Posterior vena cava (tissue), 2 donors: ENCODE measurements around the gene USP51. TPM values are rescaled to one million over a fixed set of nuclear protein-coding genes. Genes with fewer than 3 reads are reported as not detected.
"Not testable (repeated sequence)": the region's sequence is repeated elsewhere in the genome, so short reads cannot be mapped to it uniquely, and the experiment has no call there.

Experiments
- DNase-seq: peaks from one replicate; pipeline ENCODE4 v3.0.0-alpha.2; 2020; ENCODE audit warnings: low spot score
- intact Hi-C, 2 donors: fragments of 100-400 bp; cut with DNase I; formaldehyde crosslinking; loops; one replicate each; pipeline versions ENCODE4 v1.14.1 to v1.14.2; 2022 to 2023
- long read RNA-seq, 2 donors: library from polyadenylated mRNA; unstranded; transcript quantifications; one replicate each; pipeline ENCODE4 v2.0.0, GENCODE V29; 2020 to 2021
- total RNA-seq, 2 donors: library from RNA; stranded (reverse); fragmentation: NEBNext Ultra II Directional; extraction: Animal tissue kit (Norgen Biotek cat#: 25700); gene quantifications; one replicate each; pipeline ENCODE4 v1.2.1, GENCODE V29; 2021
- donor health status: DM: yes; HTN: yes; CAD: no.
- donor health status: DM: yes; HTN: yes; CAD: no.

USP51 gene
- 1 to 10 TPM; 2.0 to 2.7 TPM for total RNA-seq
- long read RNA-seq, donor 1: 0 reads
- long read RNA-seq, donor 2: 0 reads

DNA sequence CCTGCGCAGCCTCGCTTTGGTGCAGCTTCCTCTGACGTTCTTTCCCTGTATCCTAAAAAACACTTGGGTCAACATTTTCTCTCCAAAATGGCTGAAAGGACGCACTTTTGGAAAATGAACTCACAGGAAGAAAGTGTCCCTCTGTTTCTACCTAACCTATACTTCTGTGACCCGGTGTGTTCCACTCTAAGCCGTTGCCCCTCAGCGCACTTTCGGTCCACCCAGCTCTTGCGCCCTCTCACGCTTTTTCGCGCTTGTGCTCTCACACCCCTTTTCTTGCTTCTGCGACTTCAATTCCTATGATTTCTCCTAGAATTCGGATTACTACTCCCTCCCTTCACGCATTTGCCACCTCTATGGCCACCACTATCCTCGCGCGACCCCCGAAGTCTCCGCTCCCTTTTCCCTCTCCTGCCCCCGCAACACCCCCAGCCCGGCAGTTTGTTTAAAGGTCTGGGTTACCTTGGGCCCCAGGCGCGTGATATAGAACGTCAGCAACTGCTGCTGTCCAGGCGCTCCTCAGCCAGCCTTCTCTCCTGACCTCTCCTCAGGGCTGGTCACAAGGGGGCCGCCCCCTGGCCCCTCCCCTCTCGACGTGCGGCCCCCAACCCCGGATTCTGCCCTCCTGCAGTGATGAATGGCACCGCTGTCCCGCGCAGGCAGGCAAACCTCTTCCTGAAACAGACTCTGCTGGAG, at the start of gene USP51:
TSS of gene USP51 (minus strand) at position 535 of the 696 bp plus-strand sequence. CDS start 909 bp downstream, outside the sequence.
- peak; percentile 85 for DNase-seq
- intact Hi-C loops: no loop called here

DNA sequence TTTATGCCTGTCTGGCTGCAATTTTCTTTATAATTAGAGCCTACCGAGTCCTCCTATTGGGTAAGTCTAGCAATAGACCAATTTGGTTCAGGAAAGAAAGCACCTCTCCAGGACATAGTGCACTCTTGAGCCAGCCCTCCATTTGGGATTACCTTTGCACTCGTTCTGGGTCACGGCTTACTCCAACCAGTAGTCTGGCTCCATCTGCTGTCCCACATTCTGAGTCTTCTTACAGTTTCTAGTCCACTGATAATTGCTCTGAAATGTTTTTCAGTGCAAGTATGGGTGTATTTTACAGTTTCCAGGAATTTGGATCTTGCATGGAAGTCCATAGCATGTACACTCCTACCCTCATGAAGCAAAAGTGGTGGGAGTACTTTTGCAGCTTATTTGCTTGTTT, 34.8 kb upstream of the USP51 start:
- no peak for DNase-seq
- intact Hi-C loops: no loop called here

DNA sequence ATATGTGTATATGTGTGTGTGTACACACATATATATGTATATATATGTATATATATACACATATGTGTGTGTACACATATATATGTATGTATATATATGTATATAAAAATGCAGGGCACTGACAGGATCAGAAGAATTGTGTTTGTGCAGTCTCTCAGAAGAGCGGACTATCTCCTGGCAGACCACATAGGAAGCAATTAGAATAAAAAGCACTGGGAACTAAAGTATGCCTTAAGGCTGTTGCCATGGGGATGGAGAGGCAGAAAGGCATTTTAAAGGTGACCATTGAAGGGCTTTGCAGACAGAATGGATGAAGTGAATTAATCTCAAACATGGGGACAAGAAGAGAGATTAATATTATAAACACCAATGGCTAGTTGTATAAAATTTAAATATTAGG, 33.7 kb upstream of the USP51 start:
- intact Hi-C loops: no loop called here
- DNase-seq: no peak

DNA sequence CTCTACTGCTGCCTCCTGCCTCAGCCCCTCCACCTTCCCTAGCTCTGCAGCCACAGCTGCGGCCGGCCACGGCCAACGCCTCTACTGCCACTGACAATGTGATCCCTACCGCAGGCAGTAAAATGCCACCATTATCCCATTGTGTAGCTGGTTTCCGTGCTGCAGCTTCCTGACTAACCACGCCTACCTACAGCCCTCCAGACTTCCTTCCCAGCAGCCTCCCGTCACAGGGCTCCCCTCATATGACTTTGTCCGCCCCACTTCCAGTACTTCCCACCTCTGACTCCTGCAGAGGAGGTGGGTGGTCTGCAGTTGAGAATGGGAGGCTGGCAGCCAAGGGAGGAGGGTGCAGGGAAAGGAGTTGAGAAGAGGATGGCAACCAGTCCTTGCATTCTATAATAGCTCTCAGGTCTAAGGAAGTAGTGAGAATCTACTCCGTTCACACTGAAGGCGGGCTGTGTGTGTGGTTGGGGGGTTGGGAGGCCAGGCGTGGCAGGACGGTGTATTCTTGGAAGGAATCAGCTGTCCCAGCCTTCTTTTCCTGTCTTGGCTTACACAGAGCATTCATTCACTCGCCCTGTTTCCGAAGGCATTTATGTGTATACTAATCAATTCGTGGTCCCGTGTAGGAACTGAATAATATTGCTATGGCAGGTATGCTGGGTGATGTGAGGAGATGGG, 33.1 kb upstream of the USP51 start:
- intact Hi-C loops: no loop called here
- DNase-seq: no peak

DNA sequence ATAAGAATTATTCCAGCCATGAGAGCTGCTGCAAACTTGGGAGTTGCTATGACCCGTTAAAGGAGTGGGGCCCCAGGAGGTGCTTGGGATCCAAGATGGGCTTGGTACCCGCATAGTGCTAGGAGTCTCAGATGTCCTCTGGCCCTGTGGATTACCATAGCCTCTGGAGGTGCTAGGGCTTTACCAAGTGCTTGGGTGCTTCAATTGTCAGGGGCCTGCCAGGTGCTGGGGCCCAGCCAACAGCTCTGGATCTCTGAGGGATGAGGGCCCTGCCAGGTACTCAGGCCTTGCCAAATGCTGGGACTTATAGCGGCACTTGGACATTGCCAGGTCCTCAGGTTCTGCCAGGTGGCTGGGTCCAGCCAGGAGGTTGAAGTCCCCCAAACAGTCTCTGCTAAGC, 32.0 kb upstream of the USP51 start:
- DNase-seq: no peak
- intact Hi-C loops: no loop called here

DNA sequence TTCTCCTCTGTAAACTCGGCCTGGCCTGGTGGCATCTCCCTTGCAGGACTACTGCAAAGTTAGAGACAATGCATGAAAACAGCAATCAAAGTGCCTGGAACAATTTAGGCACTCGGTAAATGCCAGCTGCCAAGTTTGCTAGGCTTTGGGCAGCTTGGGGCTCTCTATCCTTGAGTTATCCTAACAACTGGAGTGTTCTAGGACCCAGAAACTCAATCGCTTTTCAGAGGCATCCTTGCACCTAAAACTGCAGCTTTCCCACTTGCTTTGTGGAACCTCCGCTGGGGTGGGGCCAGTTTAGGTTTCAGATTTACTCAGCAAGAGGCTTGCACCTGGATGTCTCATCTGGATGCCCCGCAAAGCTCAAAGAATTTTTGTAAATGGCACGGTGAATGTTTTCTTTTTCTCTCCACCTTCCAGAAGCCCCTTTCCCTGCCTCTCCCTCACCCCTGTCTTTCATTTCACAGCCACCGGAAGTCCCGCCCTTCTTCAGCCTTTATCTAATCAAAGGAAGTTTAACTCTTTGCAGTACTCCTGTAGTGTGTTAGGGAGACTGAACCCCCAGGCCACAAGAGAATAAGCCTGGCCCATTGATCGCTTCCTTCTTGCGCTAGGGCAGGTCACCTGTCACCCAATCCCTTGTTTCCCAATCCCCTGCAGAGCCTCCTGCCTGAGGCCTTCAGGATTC, 27.3 kb upstream of the USP51 start:
- intact Hi-C loops, DNase-seq: not testable (repeated sequence)

DNA sequence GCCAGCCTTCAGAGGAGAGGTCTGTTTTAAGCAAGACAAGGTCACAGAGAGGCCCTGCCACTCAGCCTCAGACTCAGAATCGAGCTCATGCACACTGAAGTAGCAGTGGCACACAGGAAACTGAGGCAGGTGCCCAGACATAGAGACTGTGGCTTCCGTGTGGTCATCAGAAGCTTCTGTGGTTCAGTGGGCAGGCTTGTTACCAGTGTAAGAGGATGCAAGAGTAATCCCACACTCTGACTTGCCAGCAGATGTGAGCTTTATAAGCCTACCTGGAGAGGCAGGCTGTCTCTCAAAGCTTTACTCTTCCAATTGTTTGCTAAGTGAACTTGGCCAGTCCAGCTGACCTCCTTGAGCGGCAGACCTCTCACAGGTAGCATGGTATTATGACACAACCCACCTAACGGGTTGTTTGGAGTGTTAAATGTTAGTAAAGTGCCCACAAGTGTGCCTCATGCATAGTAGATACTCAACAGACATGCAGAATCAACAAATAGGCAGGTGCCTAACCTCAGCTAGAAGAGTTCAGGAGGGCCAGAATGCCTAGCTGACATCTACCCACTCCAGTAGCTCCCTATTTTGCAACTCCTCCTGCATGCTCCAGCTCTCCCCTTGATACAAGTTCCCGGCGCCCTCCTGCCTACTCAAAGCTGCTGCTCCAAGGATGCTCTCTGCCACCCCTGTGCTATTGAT, 23.5 kb upstream of the USP51 start:
- DNase-seq: not testable (repeated sequence)

DNA sequence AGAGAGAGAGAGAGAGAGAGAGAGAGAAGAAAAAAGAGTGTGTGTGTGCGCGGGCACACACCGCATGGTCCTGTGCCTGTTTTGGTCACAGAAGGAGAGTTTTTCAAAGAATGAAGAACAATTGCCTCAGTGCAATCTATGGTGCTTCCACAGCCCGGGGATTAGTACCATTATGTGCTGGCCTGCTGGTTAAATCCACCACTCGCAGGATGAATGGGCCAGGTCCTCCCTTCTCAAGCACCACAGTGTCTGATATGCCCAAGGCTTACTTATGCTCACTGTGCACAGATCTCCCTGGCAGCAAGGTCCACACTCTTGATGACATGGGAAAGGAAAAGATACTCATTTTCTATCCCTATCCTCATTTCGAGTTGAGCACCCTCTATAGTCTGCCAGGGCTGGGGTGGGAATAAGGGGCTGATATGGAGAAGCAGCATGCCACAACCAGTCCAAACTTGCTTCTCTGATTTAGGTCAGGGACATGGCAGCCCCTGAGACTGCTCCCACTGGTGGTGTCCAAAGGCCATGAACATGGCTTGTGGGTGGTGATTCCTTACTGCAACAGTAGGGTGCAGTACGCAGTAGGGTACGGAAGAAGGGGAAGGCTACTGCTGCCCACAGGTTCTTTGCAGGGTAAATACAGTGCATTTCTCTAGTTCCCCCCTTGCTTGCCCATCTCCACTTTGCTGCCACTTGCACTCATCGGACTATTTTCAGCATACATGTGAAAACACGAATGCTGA, 18.9 kb upstream of the USP51 start:
- intact Hi-C loops: not testable (repeated sequence)

More for the DNA sequence above, 23.5 kb upstream of the USP51 start:
- intact Hi-C loops: not testable (repeated sequence)

DNA sequence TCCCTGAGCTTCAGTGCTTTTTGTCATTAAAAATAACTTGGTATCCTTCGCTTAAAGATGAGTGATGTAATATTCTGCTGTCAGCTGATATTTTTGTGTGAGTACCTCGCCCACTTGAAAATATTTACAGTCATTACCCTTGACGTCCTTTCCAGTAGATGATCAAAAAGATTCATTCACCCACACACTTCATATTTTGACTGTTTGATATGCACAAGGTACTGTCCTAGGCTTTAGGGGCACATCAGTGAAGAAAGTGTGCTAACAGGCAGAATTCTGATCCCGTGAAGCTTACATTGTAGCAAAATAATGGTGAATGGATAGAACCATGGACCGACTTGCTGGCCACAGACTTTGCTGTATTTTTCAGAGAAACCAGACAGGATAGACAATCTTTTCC, 18.1 kb upstream of the USP51 start:
- DNase-seq, intact Hi-C loops: not testable (repeated sequence)

More for the DNA sequence above, 18.9 kb upstream of the USP51 start:
- DNase-seq: not testable (repeated sequence)

DNA sequence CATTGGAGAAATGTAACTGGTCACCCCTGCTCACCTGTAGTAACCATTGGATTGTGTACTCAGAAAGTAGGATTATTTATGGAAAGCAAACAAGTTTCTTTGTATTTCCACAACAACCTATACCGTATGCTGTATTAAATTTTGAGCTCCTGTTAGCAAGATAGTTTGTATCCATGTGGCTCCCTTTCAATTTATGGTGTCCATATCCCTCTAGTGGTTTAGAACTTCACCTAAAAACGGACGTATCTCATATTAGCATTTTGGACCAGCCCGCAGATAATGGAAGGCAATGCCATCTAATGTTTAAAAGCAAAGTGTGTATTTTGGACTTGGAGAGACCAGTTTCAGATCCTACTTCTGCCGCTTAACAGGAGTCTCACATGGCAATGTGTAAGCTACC, 17.4 kb upstream of the USP51 start:
- DNase-seq, intact Hi-C loops: not testable (repeated sequence)

DNA sequence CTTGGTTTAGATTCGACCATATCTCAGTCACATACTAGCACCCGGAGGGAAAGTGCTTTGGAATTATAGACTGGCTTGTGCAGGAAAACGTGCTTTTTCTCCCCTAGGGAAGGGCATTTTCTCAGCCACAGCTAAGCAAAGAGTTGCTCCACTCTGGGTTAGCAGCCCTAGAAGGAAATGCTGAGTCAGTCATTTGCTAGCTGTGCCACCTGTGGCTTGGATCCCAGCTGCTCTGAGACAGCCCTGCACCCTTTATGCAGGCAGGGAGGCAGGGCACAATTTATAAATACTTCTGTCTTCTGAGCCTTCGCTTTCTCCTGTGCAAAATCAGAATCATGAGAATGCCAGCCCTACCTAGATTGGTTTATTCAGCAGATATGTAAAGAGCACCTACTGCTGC, 1.3 kb upstream of the USP51 start:
- no peak for DNase-seq
- intact Hi-C loops: no loop called here

DNA sequence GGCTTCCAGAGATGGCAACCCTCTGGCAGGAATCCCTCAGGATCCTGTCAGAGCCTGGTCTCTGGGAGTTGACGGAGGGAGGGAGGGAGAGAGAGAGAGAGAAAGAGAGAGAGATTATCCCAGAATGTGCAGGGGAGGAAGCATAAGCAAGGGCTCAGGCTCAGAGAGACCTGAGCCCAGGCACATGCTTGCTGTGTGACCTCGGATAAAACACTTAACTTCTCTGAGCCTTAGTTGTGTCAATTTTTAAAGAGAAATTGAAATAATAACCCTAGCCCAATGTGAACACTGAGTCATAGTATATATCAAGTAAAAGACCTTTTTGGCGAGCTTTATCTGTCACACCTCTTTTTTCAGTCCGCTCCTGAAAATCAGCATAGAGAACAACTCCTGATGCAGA, 473 bp upstream of the USP51 start:
- intact Hi-C loops: no loop called here
- DNase-seq: no peak

DNA sequence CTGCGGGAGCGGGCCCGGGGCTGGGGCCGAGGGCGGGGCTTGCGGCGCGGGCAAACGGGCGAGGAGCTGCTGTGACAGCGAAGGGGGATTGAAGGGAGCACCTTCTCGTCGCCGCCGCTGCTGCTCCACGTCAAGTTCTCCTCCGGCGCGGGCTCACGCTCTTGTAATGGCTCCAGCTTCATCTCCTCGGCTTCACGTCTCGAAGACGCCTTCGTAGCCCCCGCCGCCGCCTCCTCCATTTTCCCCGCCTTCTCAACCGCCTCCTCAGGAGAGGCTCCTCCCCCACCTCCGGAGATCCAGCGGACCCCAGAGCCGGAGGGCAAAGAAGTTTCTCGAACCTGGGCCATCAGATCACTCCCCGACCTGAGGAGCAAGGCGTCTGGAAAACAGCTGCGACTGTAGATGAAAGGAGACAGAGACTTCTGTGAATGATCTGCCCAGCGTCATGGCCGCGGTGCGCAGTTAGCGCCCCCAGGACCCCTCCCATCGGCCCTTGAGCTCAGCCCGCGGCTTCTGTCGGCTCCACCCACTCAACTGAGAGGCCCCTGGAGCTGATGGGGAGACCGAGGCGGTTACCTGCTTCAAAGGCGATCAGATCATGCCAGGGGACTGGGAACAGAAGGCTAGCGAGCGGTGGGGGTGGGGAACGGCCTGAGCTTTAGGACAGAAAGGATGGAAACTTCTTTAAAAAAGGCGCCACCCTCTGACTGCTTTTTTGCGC, 895 bp downstream of the USP51 start:
- peak; percentile 88 for DNase-seq
- intact Hi-C loops: no loop called here

DNA sequence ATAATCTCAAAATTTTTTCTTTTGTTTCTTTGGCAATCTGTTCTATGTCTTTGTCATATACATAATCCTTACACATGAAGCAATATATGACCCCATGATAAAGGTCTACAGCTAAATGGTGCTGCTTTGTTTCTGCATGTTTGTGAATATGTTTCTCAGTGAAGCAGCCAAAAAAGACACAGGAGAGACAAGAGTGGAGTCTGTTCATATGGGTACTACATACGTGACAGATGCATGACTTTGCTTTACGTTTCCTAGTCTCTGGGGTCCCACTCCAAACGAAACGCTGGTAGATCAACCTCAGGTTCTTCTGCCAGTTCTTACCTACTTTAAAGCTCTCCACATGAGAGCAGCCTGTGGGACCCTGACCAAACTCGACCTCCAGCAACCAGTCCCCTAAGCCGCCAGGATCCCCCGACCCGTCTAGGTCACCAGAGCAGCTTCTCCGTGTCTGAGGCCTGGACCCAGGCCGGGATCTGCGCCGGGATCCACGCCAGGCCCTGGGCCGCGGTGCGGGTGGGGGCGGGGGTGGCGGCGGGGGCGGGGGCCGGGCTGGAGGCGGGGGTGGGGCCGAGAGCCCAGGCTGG, 1.5 kb downstream of the USP51 start:
- intact Hi-C loops: no loop called here

DNA sequence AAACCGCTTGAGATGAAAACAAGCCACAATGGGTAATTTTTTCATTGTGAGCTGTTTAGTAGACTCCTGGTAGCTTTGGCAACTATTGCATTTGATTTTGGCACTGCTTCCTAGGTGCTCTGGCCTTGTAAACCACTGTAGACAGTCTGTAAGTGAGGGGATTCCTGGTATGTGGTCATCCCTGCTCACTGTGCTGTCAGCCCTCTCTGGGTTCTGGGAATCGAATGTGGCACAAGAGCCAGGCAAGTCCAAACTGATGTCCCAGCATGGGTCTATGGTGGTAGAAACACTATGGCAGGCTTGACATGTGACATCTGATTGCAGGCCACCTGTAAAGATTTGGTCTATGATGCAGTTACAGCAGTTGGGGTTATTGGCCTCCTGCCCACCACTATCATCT, 2.5 kb downstream of the USP51 start:
- intact Hi-C loops: no loop called here
- DNase-seq: no peak

More for the DNA sequence above, 1.5 kb downstream of the USP51 start:
- DNase-seq: no peak

DNA sequence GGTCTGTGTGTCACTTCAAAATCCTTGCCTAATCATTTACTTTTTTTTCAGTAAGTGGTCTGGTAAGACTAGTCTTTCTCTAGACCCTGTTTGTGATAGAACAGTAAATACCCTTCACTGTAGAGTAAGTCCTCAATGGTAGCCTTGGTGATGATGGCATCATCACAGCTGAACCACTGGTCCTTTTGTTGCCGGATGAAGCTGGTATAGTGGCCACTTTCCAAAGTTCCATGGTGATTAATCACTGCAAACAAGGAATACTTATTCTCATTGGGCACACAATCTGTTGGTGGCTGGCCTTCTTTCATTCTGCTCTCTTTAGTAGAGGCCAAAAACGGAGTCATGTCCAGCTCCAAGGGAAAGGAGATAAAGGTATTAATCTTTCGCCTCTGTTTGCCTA, 2.9 kb downstream of the USP51 start:
- DNase-seq: no peak
- intact Hi-C loops: no loop called here

DNA sequence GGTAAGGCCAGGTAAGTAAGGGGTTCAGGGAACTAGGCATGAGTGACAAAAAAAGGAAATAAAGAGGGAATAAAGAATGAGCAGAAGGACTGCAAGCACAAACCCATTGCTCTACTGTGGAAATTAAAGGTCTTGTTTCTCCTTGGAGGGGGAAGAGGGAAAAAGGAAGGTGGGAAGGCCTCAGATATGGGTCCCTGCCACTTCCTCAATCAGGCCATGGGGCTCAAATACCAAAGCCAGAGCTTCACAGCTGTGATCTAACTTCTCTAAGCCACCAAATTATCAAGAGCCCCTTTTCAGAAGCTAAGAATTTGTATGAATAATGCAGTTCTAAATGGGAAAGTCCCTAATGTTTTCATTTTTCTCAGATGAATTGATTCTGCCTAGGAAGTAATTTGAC, 4.7 kb downstream of the USP51 start:
- DNase-seq: no peak
- intact Hi-C loops: no loop called here
